Ascending aorta (tissue), 2 donors: ENCODE measurements around the gene ATP5ME. TPM values are rescaled to one million over a fixed set of nuclear protein-coding genes. Genes with fewer than 3 reads are reported as not detected.

Experiments used
- DNase-seq, 2 donors: peaks; one replicate each; pipeline ENCODE4 v3.0.0-alpha.2; 2019; ENCODE audit warnings: low spot score in 2 of 2
- H3K27ac ChIP-seq, 2 donors: fragments of 200-600 bp; sonication (generic); one replicate each; pipeline ENCODE4 v1.5.1; 2016 to 2017; ENCODE audit warnings: mild to moderate bottlenecking in 1 of 2
- H3K27me3 ChIP-seq: fragments of 200-600 bp; sonication (generic); one replicate; pipeline ENCODE4 v1.5.1; 2017
- H3K36me3 ChIP-seq, 2 donors: fragments of 200-600 bp; sonication (generic); one replicate each; pipeline ENCODE4 v1.5.1; 2016
- H3K4me1 ChIP-seq, 2 donors: fragments of 200-600 bp; sonication (generic); one replicate each; pipeline ENCODE4 v1.5.1; 2016 to 2017; ENCODE audit warnings: mild to moderate bottlenecking in 1 of 2
- H3K4me3 ChIP-seq, 2 donors: fragments of 200-600 bp; sonication (generic); one replicate each; pipeline ENCODE4 v1.5.1; 2016 to 2017; ENCODE audit warnings: mild to moderate bottlenecking in 1 of 2
- H3K9me3 ChIP-seq, 2 donors: fragments of 200-600 bp; sonication (generic); one replicate each; pipeline ENCODE4 v1.5.1; 2016
- CTCF ChIP-seq, 3 experiments: fragments of 200-600 bp in 2 of 3; fragments of 450-650 bp in 1 of 3; sonication (generic) in 2 of 3; IDR thresholded peaks; one replicate each; pipeline ENCODE4 v1.5.1; 2016 to 2019; ENCODE audit warnings: antibody characterized with exemption in 3 of 3, mild to moderate bottlenecking in 1 of 3, moderate library complexity in 1 of 3
- intact Hi-C: fragments of 100-400 bp; cut with DNase I; formaldehyde crosslinking; loops from one replicate; pipeline ENCODE4 v1.15.1; 2023
- total RNA-seq: library from RNA; depleted of rRNA; stranded (reverse); fragments of >200 nt; gene quantifications from one replicate; pipeline ENCODE4 v1.1.0, GENCODE V29; 2016

Gene ATP5ME
- total RNA-seq, 1 donor from 2014 or later, result not detected

- Histone ChIP-seq H3K36me3 (no peaks in the 10 kb centered on the region), H3K4me3 (no peak overlapping the region), H3K9me3 (no peaks in the 10 kb centered on the region), H3K27me3 (peaks cover 10% of the 10 kb centered on the region), H3K4me1 (peaks cover 11 to 16% of the 10 kb centered on the region in 2 donors), H3K27ac (no peak overlapping the region)
- TF ChIP-seq CTCF (IDR thresholded peaks at IDR 0.05), result no peak
- no peak for DNase-seq
- intact Hi-C loops, result no loop called here
These were observed 6.0 kb upstream of the ATP5ME start for GRCh38 chr4:680091-680490.

GRCh38 chr4:679629-680028 lies 5.6 kb upstream of the ATP5ME start:
- Histone ChIP-seq H3K9me3 (no peaks in the 10 kb centered on the region), H3K4me1 (peaks cover 12 to 18% of the 10 kb centered on the region in 2 donors), H3K4me3 (no peak overlapping the region), H3K27me3 (peaks cover 10% of the 10 kb centered on the region), H3K27ac (no peak overlapping the region), H3K36me3 (no peaks in the 10 kb centered on the region)
- intact Hi-C loops, result loop anchor here (10.0 kb wide), 1 partner anchor 1035 kb away; the partner anchor contains the start of gene SLBP
- no peak for TF ChIP-seq CTCF (IDR thresholded peaks at IDR 0.05)
- no peak for DNase-seq

GRCh38 chr4:679104-679481 lies 5.0 kb upstream of the ATP5ME start:
- no peaks in the 10 kb centered on the region for H3K36me3 ChIP-seq
- H3K4me1 ChIP-seq, result peaks cover 12 to 18% of the 10 kb centered on the region in 2 donors
- peaks cover 10% of the 10 kb centered on the region for H3K27me3 ChIP-seq
- intact Hi-C loops, result loop anchor here (10.0 kb wide), 1 partner anchor 1036 kb away; the partner anchor contains the start of gene SLBP
- no peak overlapping the region for H3K4me3 ChIP-seq
- H3K27ac ChIP-seq, result no peak overlapping the region
- no peaks in the 10 kb centered on the region for H3K9me3 ChIP-seq
- no peak for DNase-seq
- no peak for TF ChIP-seq CTCF (IDR thresholded peaks at IDR 0.05)

GRCh38 chr4:678331-679103 lies 4.4 kb upstream of the ATP5ME start:
- no peak overlapping the region for H3K27ac ChIP-seq
- no peak for TF ChIP-seq CTCF (IDR thresholded peaks at IDR 0.05)
- DNase-seq, result no peak
- peaks cover 10% of the 10 kb centered on the region for H3K27me3 ChIP-seq
- no peaks in the 10 kb centered on the region for H3K9me3 ChIP-seq
- peaks cover 13 to 21% of the 10 kb centered on the region in 2 donors for H3K4me1 ChIP-seq
- no peak overlapping the region for H3K4me3 ChIP-seq
- intact Hi-C loops, result loop anchor here (10.0 kb wide), 1 partner anchor 1036 kb away; the partner anchor contains the start of gene SLBP
- no peaks in the 10 kb centered on the region for H3K36me3 ChIP-seq

GRCh38 chr4:677431-678293 lies 3.6 kb upstream of the ATP5ME start:
- Histone ChIP-seq H3K27me3 (peaks cover 10% of the 10 kb centered on the region), H3K4me3 (no peak overlapping the region), H3K4me1 (peaks cover 16 to 26% of the 10 kb centered on the region in 2 donors), H3K36me3 (peaks cover under 1 to 3% of the 10 kb centered on the region in 2 donors), H3K9me3 (no peaks in the 10 kb centered on the region), H3K27ac (no peak overlapping the region)
- intact Hi-C loops, result loop anchor here (10.0 kb wide), 1 partner anchor 1037 kb away; the partner anchor contains the start of gene SLBP
- TF ChIP-seq CTCF (IDR thresholded peaks at IDR 0.05), result no peak
- no peak for DNase-seq
